MCF 10A (cell line): ENCODE results near the gene ABR. TPM values are rescaled to one million over a fixed set of nuclear protein-coding genes. Genes with fewer than 3 reads are reported as not detected.

Experiments
- BruUV-seq: library from RNA; stranded (reverse); fragments of 400-500 nt; replicated peaks from 2 replicates; lab custom pipeline; 2021; lab: Mats Ljungman, UMichigan
- CTCF ChIA-PET: fragments of 300-600 bp; sonication (Branson Sonifier 250); formaldehyde crosslinking; extraction: SDS; loops from one replicate; lab custom pipeline; 2021; ENCODE audit warnings: antibody characterized with exemption, inconsistent platforms; lab: Yijun Ruan, JAX
- POLR2A ChIA-PET: fragments of 300-600, 350-650 bp; sonication (Branson Sonifier 250); formaldehyde crosslinking; extraction: SDS; loops from one replicate; lab custom pipeline; 2020; ENCODE audit warnings: antibody characterized with exemption, inconsistent platforms; lab: Yijun Ruan, JAX
- DNase-seq: peaks from one replicate; pipeline ENCODE4 v3.0.0-alpha.2; 2018; ENCODE audit not compliant: unreplicated experiment
- H3K27ac Mint-ChIP-seq: one replicate; pipeline ENCODE4 v1.8.0; 2022; ENCODE audit warnings: mild to moderate bottlenecking, low read depth, mixed read lengths; ENCODE audit not compliant: unreplicated experiment
- H3K27me3 Mint-ChIP-seq: one replicate; pipeline ENCODE4 v1.8.0; 2022; ENCODE audit warnings: mixed read lengths; ENCODE audit not compliant: insufficient read depth, unreplicated experiment
- H3K36me3 Mint-ChIP-seq: one replicate; pipeline ENCODE4 v1.8.0; 2022; ENCODE audit warnings: mild to moderate bottlenecking, moderate library complexity, mixed read lengths; ENCODE audit not compliant: insufficient read depth, unreplicated experiment
- H3K4me1 Mint-ChIP-seq: one replicate; pipeline ENCODE4 v1.8.0; 2022; ENCODE audit warnings: mixed read lengths; ENCODE audit not compliant: insufficient read depth, unreplicated experiment
- H3K4me3 Mint-ChIP-seq: one replicate; pipeline ENCODE4 v1.8.0; 2022; ENCODE audit warnings: mild to moderate bottlenecking, moderate library complexity, mixed read lengths; ENCODE audit not compliant: unreplicated experiment
- H3K9me3 Mint-ChIP-seq: one replicate; pipeline ENCODE4 v1.8.0; 2022; ENCODE audit warnings: mixed read lengths; ENCODE audit not compliant: unreplicated experiment
- CTCF ChIP-seq: fragments of 200-600 bp; IDR thresholded peaks from one replicate; pipeline ENCODE4 v1.8.0; 2022; ENCODE audit warnings: antibody characterized with exemption, mild to moderate bottlenecking; ENCODE audit not compliant: unreplicated experiment
- intact Hi-C: fragments of 100-400 bp; cut with micrococcal nuclease; formaldehyde crosslinking; loops from 2 replicates; pipeline ENCODE4 v1.14.1; 2022
- total RNA-seq: library from RNA; stranded (reverse); gene quantifications from 2 replicates; pipeline ENCODE4 v1.2.3, GENCODE V29; 2022

The ABR gene
- total RNA-seq, 1 experiment from 2014 or later, result 44.7 TPM

- Mint-ChIP-seq H3K27me3 (peaks cover 18% of the 10 kb centered on the region), H3K27ac (no peak overlapping the region), H3K9me3 (no peaks in the 10 kb centered on the region), H3K36me3 (no peaks in the 10 kb centered on the region), H3K4me1 (peaks cover 25% of the 10 kb centered on the region), H3K4me3 (peak overlapping the region; percentile 30)
- intact Hi-C loops, result no loop called here
- ChIA-PET CTCF (interaction anchor here (0.6 to 4.9 kb wide), 8 partner anchors 10 to 189 kb away, joined by 3 to 68 read pairs (median 6); no protein-coding TSS in a partner anchor), POLR2A (interaction anchor here (0.6 to 0.8 kb wide), 2 partner anchors 67 to 141 kb away, joined by 3 read pairs; no protein-coding TSS in a partner anchor)
- BruUV-seq, result no TSS peak
- peak; percentile 53 for DNase-seq
- TF ChIP-seq CTCF, result no peak
These were observed 9.2 kb upstream of the ABR start for GRCh38 chr17:1188812-1189504.

- H3K9me3 Mint-ChIP-seq, result no peaks in the 10 kb centered on the region
- intact Hi-C loops, result loop anchor here (1.0 kb wide), 2 partner anchors 64 to 129 kb away; no protein-coding TSS in a partner anchor
- peak; percentile 95 for TF ChIP-seq CTCF
- DNase-seq, result peak; percentile 74
- peaks cover 25% of the 10 kb centered on the region for H3K4me1 Mint-ChIP-seq
- CTCF ChIA-PET, result interaction anchor here (0.5 to 4.9 kb wide), 35 partner anchors 9 to 1647 kb away, joined by 3 to 68 read pairs (median 3); no protein-coding TSS in a partner anchor
- POLR2A ChIA-PET, result interaction anchor here (1.1 to 1.4 kb wide), 2 partner anchors 78 to 129 kb away, joined by 4 read pairs; no protein-coding TSS in a partner anchor
- no peak overlapping the region for H3K27ac Mint-ChIP-seq
- no peaks in the 10 kb centered on the region for H3K36me3 Mint-ChIP-seq
- no peak overlapping the region for H3K4me3 Mint-ChIP-seq
- BruUV-seq, result no TSS peak
- H3K27me3 Mint-ChIP-seq, result peaks cover 18% of the 10 kb centered on the region
These were observed 7.4 kb upstream of the ABR start for GRCh38 chr17:1186923-1187771.

- Mint-ChIP-seq H3K27me3 (peaks cover 18% of the 10 kb centered on the region), H3K4me1 (peaks cover 25% of the 10 kb centered on the region), H3K27ac (no peak overlapping the region), H3K4me3 (no peak overlapping the region), H3K9me3 (no peaks in the 10 kb centered on the region), H3K36me3 (peaks cover 2% of the 10 kb centered on the region)
- CTCF ChIA-PET, result interaction anchor here (0.5 to 4.9 kb wide), 15 partner anchors 8 to 887 kb away, joined by 3 to 68 read pairs (median 4); no protein-coding TSS in a partner anchor
- DNase-seq, result peak; percentile 33
- no peak for TF ChIP-seq CTCF
- intact Hi-C loops, result no loop called here
- BruUV-seq, result no TSS peak
- POLR2A ChIA-PET, result interaction anchor here (0.8 to 1.1 kb wide), 2 partner anchors 64 to 78 kb away, joined by 3 to 4 read pairs; no protein-coding TSS in a partner anchor
These were observed 6.5 kb upstream of the ABR start for GRCh38 chr17:1186214-1186820.
